GM12878 (cell line): ENCODE results near the gene NTSR1. TPM values are rescaled to one million over a fixed set of nuclear protein-coding genes. Genes with fewer than 3 reads are reported as not detected.

ENCODE experiments used
- ATAC-seq: fragments of 200-7000 bp; cut with Tn5 transposase; 3 replicates; pipeline ENCODE4 v1.9.1; 2020; ENCODE audit warnings: mild to moderate bottlenecking, moderate library complexity
- BruUV-seq: library from RNA; stranded (reverse); fragments of 400-500 nt; replicated peaks from 2 replicates; lab custom pipeline; 2021; lab: Mats Ljungman, UMichigan
- CTCF ChIA-PET: fragments of 300-600 bp; sonication (Branson Sonifier 250); formaldehyde crosslinking; extraction: SDS; loops from one replicate; lab custom pipeline; 2021; ENCODE audit warnings: inconsistent platforms; lab: Yijun Ruan, JAX
- POLR2A ChIA-PET: fragments of 350-600 bp; formaldehyde crosslinking; extraction: SDS; loops from one replicate; lab custom pipeline; 2021; ENCODE audit warnings: inconsistent platforms; lab: Charles Lee
- RAD21 ChIA-PET: fragments of 300-600 bp; sonication (Branson Sonifier 250); formaldehyde crosslinking; loops from one replicate; lab custom pipeline; 2023; ENCODE audit warnings: antibody characterized with exemption; ENCODE audit not compliant: unreplicated experiment; lab: Charles Lee
- SMC1A ChIA-PET: fragments of 300-600 bp; sonication (Branson Sonifier 250); formaldehyde crosslinking; loops from one replicate; lab custom pipeline; 2023; ENCODE audit not compliant: unreplicated experiment, uncharacterized antibody; lab: Charles Lee
- DNase-seq: peaks from one replicate; pipeline ENCODE4 v3.0.0-alpha.2; 2011; ENCODE audit warnings: low read depth, low spot score
- FAIRE-seq: peaks from 3 replicates; lab custom pipeline; 2011; peaks lifted over from hg19 to GRCh38; lab: Jason Lieb, UNC
- H2AFZ ChIP-seq: 2 replicates; pipeline ENCODE4 v1.6.0; 2011; ENCODE audit warnings: low read depth, low read length, control low read depth; ENCODE audit not compliant: control insufficient read depth
- H3K27ac ChIP-seq: 2 replicates; pipeline ENCODE4 v1.5.1; 2011; ENCODE audit warnings: control low read depth; ENCODE audit not compliant: control insufficient read depth, insufficient read depth
- H3K27me3 ChIP-seq, 2 experiments: replicated peaks in 1 of 2; 2 replicates each; pipeline versions ENCODE4 v1.6.0 to v1.6.1; 2011; ENCODE audit warnings: low read length in 1 of 2; ENCODE audit not compliant: control insufficient read depth in 2 of 2, insufficient read depth in 2 of 2
- H3K36me3 ChIP-seq, 2 experiments: 2 replicates each; pipeline ENCODE4 v1.5.1; 2011; ENCODE audit warnings: low read length in 1 of 2; ENCODE audit not compliant: control insufficient read depth in 2 of 2, insufficient read depth in 2 of 2
- H3K4me1 ChIP-seq: 2 replicates; pipeline ENCODE4 v1.6.1; 2011; ENCODE audit warnings: mild to moderate bottlenecking, low read length, moderate library complexity, mixed read lengths; ENCODE audit not compliant: control insufficient read depth, insufficient read depth
- H3K4me2 ChIP-seq: 2 replicates; pipeline ENCODE4 v1.6.0; 2011; ENCODE audit warnings: control low read depth; ENCODE audit not compliant: control insufficient read depth, insufficient read depth
- H3K4me3 ChIP-seq: fragments of 200-600 bp; sonication (generic); 2 replicates; pipeline ENCODE4 v1.5.1; 2016
- H3K79me2 ChIP-seq: 2 replicates; pipeline ENCODE4 v1.6.0; 2011; ENCODE audit warnings: low read length; ENCODE audit not compliant: control insufficient read depth, insufficient read depth
- H3K9ac ChIP-seq: 2 replicates; pipeline ENCODE4 v1.8.0; 2011; ENCODE audit warnings: low read length, control low read depth, mixed read lengths; ENCODE audit not compliant: control insufficient read depth, insufficient read depth
- H3K9me3 ChIP-seq: replicated peaks from 3 replicates; pipeline ENCODE4 v1.5.1; 2011; ENCODE audit warnings: mild to moderate bottlenecking, low read length; ENCODE audit not compliant: control insufficient read depth, insufficient read depth
- H4K20me1 ChIP-seq: 2 replicates; pipeline ENCODE4 v1.6.0; 2011; ENCODE audit not compliant: control insufficient read depth, insufficient read depth
- HDAC2 ChIP-seq: fragments of 200-600 bp; sonication (generic); IDR thresholded peaks from 2 replicates; pipeline ENCODE4 v1.6.1; 2017
- IKZF1 ChIP-seq: fragments of 450-650 bp; conservative IDR thresholded peaks from 2 replicates; pipeline ENCODE4 v1.6.1; 2017; ENCODE audit warnings: antibody characterized with exemption, mild to moderate bottlenecking
- IKZF2 ChIP-seq, 2 experiments: fragments of 450-650 bp; IDR thresholded peaks; 2 replicates each; pipeline ENCODE4 v1.6.1; 2017; ENCODE audit warnings: mild to moderate bottlenecking in 2 of 2, moderate library complexity in 2 of 2
- NR2F1 ChIP-seq: fragments of 450-650 bp; conservative IDR thresholded peaks from 2 replicates; pipeline ENCODE4 v1.6.1; 2017; ENCODE audit warnings: mild to moderate bottlenecking
- SRF ChIP-seq, 2 experiments: IDR thresholded peaks; 2 replicates each; pipeline ENCODE4 v1.6.1; 2011; ENCODE audit warnings: low read depth in 2 of 2, low read length in 2 of 2, mild to moderate bottlenecking in 1 of 2, moderate library complexity in 1 of 2
- TAF1 ChIP-seq: IDR thresholded peaks from 2 replicates; pipeline ENCODE4 v1.6.1; 2011; ENCODE audit warnings: mild to moderate bottlenecking, low read depth, low read length, borderline replicate concordance
- ZNF24 ChIP-seq: fragments of 450-650 bp; IDR thresholded peaks from 2 replicates; pipeline ENCODE4 v1.6.1; 2017; ENCODE audit warnings: antibody characterized with exemption, mild to moderate bottlenecking
- WGBS: methylation state at CpG from one replicate; pipeline ENCODE4 v1.1.6; 2016; ENCODE audit warnings: low lambda C conversion rate; ENCODE audit not compliant: insufficient replicate concordance, insufficient coverage; ENCODE audit errors: missing lambda C conversion rate; 5-methylcytosine and 5-hydroxymethylcytosine counted together
- in situ Hi-C: fragments of 300-500 bp; cut with MboI; formaldehyde crosslinking; loops from 9 replicates; pipeline ENCODE4 v1.14.3; 2018; ENCODE audit warnings: mixed read lengths
- intact Hi-C: fragments of 100-400 bp; cut with micrococcal nuclease; formaldehyde crosslinking; loops from one replicate; pipeline ENCODE4 v1.14.2; 2022; ENCODE audit not compliant: unreplicated experiment
- polyA plus RNA-seq, 11 experiments: library from polyadenylated mRNA; depleted of rRNA in 4 of 11; unstranded in 6 of 11; stranded (reverse) in 5 of 11; fragments of >200 nt; fragmentation: Nextera tagmentation in 4 of 11; fragmentation: Illumina TruSeq in 1 of 11; extraction: Ambion mirVana in 4 of 11; extraction: Trizol in 1 of 11; gene quantifications; 1 replicate in 1 of 11; 2 replicates in 10 of 11; pipeline versions ENCODE4 v1.2.1 to v1.2.3, GENCODE V29; 2011 to 2016; ENCODE audit warnings: inconsistent platforms in 2 of 11, missing spikeins in 2 of 11, low read depth in 1 of 11
- total RNA-seq, 4 experiments: library from RNA; depleted of rRNA in 3 of 4; stranded (reverse); fragments of >200 nt in 3 of 4; fragmentation: Illumina TruSeq in 1 of 4; extraction: Trizol in 1 of 4; gene quantifications; 2 replicates each; pipeline versions ENCODE4 v1.2.1 to v1.2.3, GENCODE V29; 2013 to 2021
- TF ChIP-seq, protein P1 (sequence below): IDR thresholded peaks from 2 replicates; pipeline ENCODE4 v1.6.1; 2011; ENCODE audit warnings: mild to moderate bottlenecking, low read depth, low read length, moderate library complexity; ENCODE audit not compliant: insufficient replicate concordance
- TF ChIP-seq, protein P2 (sequence below): fragments of 450-650 bp; IDR thresholded peaks from 2 replicates; pipeline ENCODE4 v1.6.1; 2017; ENCODE audit warnings: borderline replicate concordance
- TF ChIP-seq, protein P3 (sequence below): IDR thresholded peaks from 2 replicates; pipeline ENCODE4 v1.6.1; 2011; ENCODE audit warnings: borderline replicate concordance, low read depth, mild to moderate bottlenecking, moderate library complexity, low read length; ENCODE audit not compliant: insufficient read depth, poor library complexity, severe bottlenecking
- TF ChIP-seq, protein P4 (sequence below): fragments of 450-650 bp; IDR thresholded peaks from 2 replicates; pipeline ENCODE4 v1.6.1; 2017; ENCODE audit warnings: mild to moderate bottlenecking, low read depth, inconsistent platforms; ENCODE audit not compliant: poor library complexity, severe bottlenecking

The NTSR1 gene
- total and polyA plus RNA-seq, 10 of the 15 experiments (the other 5 are each of a cell fraction or from before 2014, with no cell fraction given), result not detected

DNA sequence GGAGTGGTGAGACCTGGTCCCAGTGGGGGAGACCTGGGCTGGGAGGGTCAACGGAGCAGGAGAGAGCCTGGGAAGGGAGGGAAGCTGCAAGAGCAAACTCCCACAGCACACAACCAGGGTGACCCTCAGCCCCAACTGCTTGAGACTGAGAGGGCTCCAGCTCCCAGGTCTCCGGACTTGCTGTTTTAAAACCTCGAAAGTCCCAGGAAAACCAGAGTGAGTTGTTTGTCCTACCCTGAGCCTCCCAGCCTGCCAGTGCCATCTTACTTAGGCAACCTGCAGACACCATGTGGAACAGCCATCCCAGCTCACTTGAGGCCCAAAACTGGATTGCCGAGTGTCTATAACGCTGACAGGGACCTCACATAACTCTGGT, 4.8 kb upstream of the NTSR1 start:
- no peak for TF ChIP-seq IKZF2 (IDR thresholded peaks at IDR 0.05)
- in situ Hi-C loops, result no loop called here
- no peak for ATAC-seq
- H3K27me3 ChIP-seq, result peaks cover 0 to 6% of the 10 kb centered on the region in 2 experiments; a peak in 3 of 4 replicates
- CTCF ChIA-PET, result no interaction called here
- no peak overlapping the region for H3K27ac ChIP-seq
- no peaks in the 10 kb centered on the region for H3K4me1 ChIP-seq
- RAD21 ChIA-PET, result no interaction called here
- H2AFZ ChIP-seq, result no peak overlapping the region
- no peak for DNase-seq
- H3K36me3 ChIP-seq, result no peaks in the 10 kb centered on the region
- no peak overlapping the region for H3K4me2 ChIP-seq
- H3K9me3 ChIP-seq, result no peaks in the 10 kb centered on the region
- FAIRE-seq, result no peak
- H3K79me2 ChIP-seq, result no peaks in the 10 kb centered on the region
- BruUV-seq, result no TSS peak
- SMC1A ChIA-PET, result no interaction called here
- intact Hi-C loops, result no loop called here
- no peaks in the 10 kb centered on the region for H4K20me1 ChIP-seq
- H3K4me3 ChIP-seq, result no peak overlapping the region
- POLR2A ChIA-PET, result no interaction called here
- no peak overlapping the region for H3K9ac ChIP-seq
- WGBS, result 51% methylated on average over 5 of the region's 5 CpGs

DNA sequence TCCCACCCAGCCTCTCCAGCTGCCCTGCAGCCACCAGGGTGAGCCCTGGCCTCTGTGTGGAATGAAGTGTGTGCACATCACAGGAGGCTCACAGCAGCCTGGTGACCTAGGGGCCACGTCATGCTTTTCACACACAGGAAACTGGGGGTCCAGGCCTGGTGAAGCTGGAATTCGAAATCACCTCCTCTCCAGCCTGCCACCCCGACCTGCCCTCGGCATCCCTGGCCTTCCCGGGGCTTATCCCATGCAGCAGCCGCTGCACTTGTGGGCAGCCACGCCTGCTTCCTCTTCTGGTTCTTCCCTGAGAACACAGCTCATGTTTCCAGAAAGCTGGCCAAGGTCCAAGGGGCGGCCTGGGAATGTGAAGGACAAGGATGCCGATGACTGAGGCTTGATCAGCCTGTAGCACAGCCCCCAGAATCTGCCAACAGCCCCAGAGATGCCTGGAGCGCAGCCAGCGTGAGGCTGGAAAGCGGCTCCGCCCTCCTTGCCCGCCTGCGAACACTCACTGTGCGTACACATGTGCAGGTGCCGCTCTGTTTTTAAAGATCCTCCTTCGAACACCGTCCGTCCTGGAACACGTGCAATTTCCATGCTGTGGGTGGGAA, 4.2 kb upstream of the NTSR1 start:
- POLR2A ChIA-PET, result no interaction called here
- Histone ChIP-seq H3K9me3 (no peaks in the 10 kb centered on the region), H3K4me2 (no peak overlapping the region), H3K36me3 (no peaks in the 10 kb centered on the region), H3K79me2 (no peaks in the 10 kb centered on the region), H4K20me1 (no peaks in the 10 kb centered on the region), H2AFZ (no peak overlapping the region), H3K27ac (no peak overlapping the region), H3K4me1 (no peaks in the 10 kb centered on the region), H3K27me3 (peaks cover 0 to 7% of the 10 kb centered on the region in 2 experiments; a peak in 3 of 4 replicates), H3K9ac (no peak overlapping the region), H3K4me3 (no peak overlapping the region)
- SMC1A ChIA-PET, result no interaction called here
- intact Hi-C loops, result no loop called here
- ATAC-seq (no peak), FAIRE-seq (no peak), DNase-seq (no peak)
- RAD21 ChIA-PET, result no interaction called here
- 44% methylated on average over 21 of the region's 21 CpGs for WGBS
- BruUV-seq, result no TSS peak
- in situ Hi-C loops, result no loop called here
- CTCF ChIA-PET, result no interaction called here
- no peak for TF ChIP-seq IKZF1
- TF ChIP-seq, protein P1, sequence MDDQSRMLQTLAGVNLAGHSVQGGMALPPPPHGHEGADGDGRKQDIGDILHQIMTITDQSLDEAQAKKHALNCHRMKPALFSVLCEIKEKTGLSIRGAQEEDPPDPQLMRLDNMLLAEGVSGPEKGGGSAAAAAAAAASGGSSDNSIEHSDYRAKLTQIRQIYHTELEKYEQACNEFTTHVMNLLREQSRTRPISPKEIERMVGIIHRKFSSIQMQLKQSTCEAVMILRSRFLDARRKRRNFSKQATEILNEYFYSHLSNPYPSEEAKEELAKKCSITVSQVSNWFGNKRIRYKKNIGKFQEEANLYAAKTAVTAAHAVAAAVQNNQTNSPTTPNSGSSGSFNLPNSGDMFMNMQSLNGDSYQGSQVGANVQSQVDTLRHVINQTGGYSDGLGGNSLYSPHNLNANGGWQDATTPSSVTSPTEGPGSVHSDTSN, result no peak
- TF ChIP-seq ZNF24, result no peak
- no peak for TF ChIP-seq SRF (IDR thresholded peaks at IDR 0.05; ENCODE audit: low read depth in 2 of 2, low read length in 2 of 2)
- no peak for TF ChIP-seq NR2F1
- TF ChIP-seq, protein P2, sequence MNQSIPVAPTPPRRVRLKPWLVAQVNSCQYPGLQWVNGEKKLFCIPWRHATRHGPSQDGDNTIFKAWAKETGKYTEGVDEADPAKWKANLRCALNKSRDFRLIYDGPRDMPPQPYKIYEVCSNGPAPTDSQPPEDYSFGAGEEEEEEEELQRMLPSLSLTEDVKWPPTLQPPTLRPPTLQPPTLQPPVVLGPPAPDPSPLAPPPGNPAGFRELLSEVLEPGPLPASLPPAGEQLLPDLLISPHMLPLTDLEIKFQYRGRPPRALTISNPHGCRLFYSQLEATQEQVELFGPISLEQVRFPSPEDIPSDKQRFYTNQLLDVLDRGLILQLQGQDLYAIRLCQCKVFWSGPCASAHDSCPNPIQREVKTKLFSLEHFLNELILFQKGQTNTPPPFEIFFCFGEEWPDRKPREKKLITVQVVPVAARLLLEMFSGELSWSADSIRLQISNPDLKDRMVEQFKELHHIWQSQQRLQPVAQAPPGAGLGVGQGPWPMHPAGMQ, result no peak
- no peak for TF ChIP-seq HDAC2
- TF ChIP-seq, protein P3, sequence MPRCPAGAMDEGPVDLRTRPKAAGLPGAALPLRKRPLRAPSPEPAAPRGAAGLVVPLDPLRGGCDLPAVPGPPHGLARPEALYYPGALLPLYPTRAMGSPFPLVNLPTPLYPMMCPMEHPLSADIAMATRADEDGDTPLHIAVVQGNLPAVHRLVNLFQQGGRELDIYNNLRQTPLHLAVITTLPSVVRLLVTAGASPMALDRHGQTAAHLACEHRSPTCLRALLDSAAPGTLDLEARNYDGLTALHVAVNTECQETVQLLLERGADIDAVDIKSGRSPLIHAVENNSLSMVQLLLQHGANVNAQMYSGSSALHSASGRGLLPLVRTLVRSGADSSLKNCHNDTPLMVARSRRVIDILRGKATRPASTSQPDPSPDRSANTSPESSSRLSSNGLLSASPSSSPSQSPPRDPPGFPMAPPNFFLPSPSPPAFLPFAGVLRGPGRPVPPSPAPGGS, result no peak
- TF ChIP-seq, protein P4, sequence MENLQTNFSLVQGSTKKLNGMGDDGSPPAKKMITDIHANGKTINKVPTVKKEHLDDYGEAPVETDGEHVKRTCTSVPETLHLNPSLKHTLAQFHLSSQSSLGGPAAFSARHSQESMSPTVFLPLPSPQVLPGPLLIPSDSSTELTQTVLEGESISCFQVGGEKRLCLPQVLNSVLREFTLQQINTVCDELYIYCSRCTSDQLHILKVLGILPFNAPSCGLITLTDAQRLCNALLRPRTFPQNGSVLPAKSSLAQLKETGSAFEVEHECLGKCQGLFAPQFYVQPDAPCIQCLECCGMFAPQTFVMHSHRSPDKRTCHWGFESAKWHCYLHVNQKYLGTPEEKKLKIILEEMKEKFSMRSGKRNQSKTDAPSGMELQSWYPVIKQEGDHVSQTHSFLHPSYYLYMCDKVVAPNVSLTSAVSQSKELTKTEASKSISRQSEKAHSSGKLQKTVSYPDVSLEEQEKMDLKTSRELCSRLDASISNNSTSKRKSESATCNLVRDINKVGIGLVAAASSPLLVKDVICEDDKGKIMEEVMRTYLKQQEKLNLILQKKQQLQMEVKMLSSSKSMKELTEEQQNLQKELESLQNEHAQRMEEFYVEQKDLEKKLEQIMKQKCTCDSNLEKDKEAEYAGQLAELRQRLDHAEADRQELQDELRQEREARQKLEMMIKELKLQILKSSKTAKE, result no peak
- no peak for TF ChIP-seq TAF1
